Keratinocyte (primary cell): Measurements from ENCODE around the gene FBXO31. TPM values are rescaled to one million over a fixed set of nuclear protein-coding genes. Genes with fewer than 3 reads are reported as not detected.

Experiments used
- DNase-seq: peaks from one replicate; pipeline ENCODE4 v3.0.0-alpha.2; 2011; ENCODE audit warnings: low read depth, missing footprints, low spot score
- FAIRE-seq: peaks from 2 replicates; lab custom pipeline; 2011; peaks lifted over from hg19 to GRCh38; lab: Jason Lieb, UNC
- H2AFZ ChIP-seq: 2 replicates; pipeline ENCODE4 v1.6.0; 2012; ENCODE audit warnings: low read length, control low read depth, inconsistent platforms; ENCODE audit not compliant: control insufficient read depth
- H3K27ac ChIP-seq: 2 replicates; pipeline ENCODE4 v1.5.1; 2011; ENCODE audit warnings: low read length; ENCODE audit not compliant: control insufficient read depth, insufficient read depth
- H3K27me3 ChIP-seq: 3 replicates; pipeline ENCODE4 v1.6.0; 2011; ENCODE audit warnings: low read length; ENCODE audit not compliant: control insufficient read depth, insufficient read depth; ENCODE audit errors: extremely low read depth
- H3K36me3 ChIP-seq, 2 experiments: 2 replicates in 1 of 2; 3 replicates in 1 of 2; pipeline ENCODE4 v1.5.1; 2011; ENCODE audit warnings: low read length in 2 of 2, mild to moderate bottlenecking in 1 of 2; ENCODE audit not compliant: control insufficient read depth in 2 of 2, insufficient read depth in 2 of 2; ENCODE audit errors: extremely low read depth in 1 of 2
- H3K4me1 ChIP-seq: 3 replicates; pipeline ENCODE4 v1.5.1; 2011; ENCODE audit warnings: low read length; ENCODE audit not compliant: control insufficient read depth, insufficient read depth; ENCODE audit errors: extremely low read depth
- H3K4me2 ChIP-seq: 3 replicates; pipeline ENCODE4 v1.6.0; 2011; ENCODE audit warnings: low read depth, low read length; ENCODE audit not compliant: control insufficient read depth, insufficient read depth; ENCODE audit errors: extremely low read depth
- H3K4me3 ChIP-seq, 3 experiments: fragments of 200-600 bp in 1 of 3; sonication (generic) in 1 of 3; 2 replicates in 2 of 3; 3 replicates in 1 of 3; pipeline ENCODE4 v1.5.1; 2011 to 2016; ENCODE audit warnings: low read length in 3 of 3, mild to moderate bottlenecking in 3 of 3, control low read depth in 2 of 3, inconsistent platforms in 1 of 3, low read depth in 1 of 3, mixed read lengths in 1 of 3, mixed run types in 1 of 3, moderate library complexity in 1 of 3; ENCODE audit not compliant: control insufficient read depth in 2 of 3, insufficient read depth in 2 of 3; ENCODE audit errors: extremely low read depth in 1 of 3
- H3K79me2 ChIP-seq: 2 replicates; pipeline ENCODE4 v1.6.0; 2012; ENCODE audit warnings: low read length; ENCODE audit not compliant: control insufficient read depth, insufficient read depth
- H3K9ac ChIP-seq: 3 replicates; pipeline ENCODE4 v1.6.0; 2011; ENCODE audit warnings: low read length; ENCODE audit not compliant: control insufficient read depth, insufficient read depth; ENCODE audit errors: extremely low read depth
- H3K9me1 ChIP-seq: 3 replicates; pipeline ENCODE4 v1.6.0; 2011; ENCODE audit warnings: low read length; ENCODE audit not compliant: control insufficient read depth, insufficient read depth; ENCODE audit errors: extremely low read depth
- H3K9me3 ChIP-seq: 2 replicates; pipeline ENCODE4 v1.5.1; 2012; ENCODE audit warnings: low read depth, low read length; ENCODE audit not compliant: control insufficient read depth
- H4K20me1 ChIP-seq: 3 replicates; pipeline ENCODE4 v1.6.0; 2011; ENCODE audit warnings: low read length; ENCODE audit not compliant: control insufficient read depth, insufficient read depth; ENCODE audit errors: extremely low read depth
- CTCF ChIP-seq, 3 experiments: IDR thresholded peaks in 1 of 3; conservative IDR thresholded peaks in 1 of 3; optimal IDR thresholded peaks in 1 of 3; 2 replicates in 2 of 3; 3 replicates in 1 of 3; pipeline versions ENCODE3 to v1.5.1; 2011; ENCODE audit warnings: low read length in 3 of 3, mild to moderate bottlenecking in 3 of 3, moderate library complexity in 2 of 3, control low read depth in 1 of 3, inconsistent platforms in 1 of 3; ENCODE audit not compliant: insufficient read depth in 2 of 3; ENCODE audit errors: extremely low read depth in 1 of 3
- EZH2 ChIP-seq: IDR thresholded peaks from one replicate; pipeline ENCODE4 v1.6.1; 2012; ENCODE audit warnings: inconsistent platforms, mild to moderate bottlenecking, low read length, moderate library complexity
- dilution Hi-C: fragments of 300-500 bp; cut with MboI; formaldehyde crosslinking; loops from one replicate; pipeline ENCODE4 v1.7.0; 2020; ENCODE audit warnings: low sequenced_read_pairs; ENCODE audit not compliant: extremely low pct_ligation_motif_present
- polyA plus RNA-seq, 5 experiments: library from polyadenylated mRNA; depleted of rRNA in 3 of 5; stranded (reverse) in 3 of 5; stranded (forward) in 1 of 5; unstranded in 1 of 5; fragments of >200 nt; gene quantifications; 1 replicate in 1 of 5; 2 replicates in 3 of 5; 3 replicates in 1 of 5; pipeline versions ENCODE4 v1.2.1 to v1.2.3, GENCODE V29; 2011 to 2012; ENCODE audit warnings: missing spikeins in 2 of 5, low read depth in 1 of 5, low replicate concordance in 1 of 5

Gene FBXO31
- polyA plus RNA-seq, 1 donor (not counting 4 experiments of a cell fraction or from before 2014, with no cell fraction given) = 17.0 TPM

GRCh38 chr16:87321336-87322107 lies 62.1 kb downstream of the FBXO31 start:
- H3K4me2 ChIP-seq = no peak overlapping the region
- no peak overlapping the region for H3K9ac ChIP-seq
- H3K4me1 ChIP-seq = peaks cover 11% of the 10 kb centered on the region
- H3K27me3 ChIP-seq = no peaks in the 10 kb centered on the region
- H2AFZ ChIP-seq = no peak overlapping the region
- H3K9me3 ChIP-seq = no peaks in the 10 kb centered on the region
- FAIRE-seq (no peak), DNase-seq (no peak)
- no peak overlapping the region for H3K27ac ChIP-seq
- H3K79me2 ChIP-seq = peaks cover 16% of the 10 kb centered on the region
- no peak for TF ChIP-seq EZH2
- no peak for TF ChIP-seq CTCF (optimal IDR thresholded peaks at IDR 0.05 in 1 of 3, IDR thresholded peaks at IDR 0.05 in 1 of 3, conservative IDR thresholded peaks at IDR 0.05 in 1 of 3; ENCODE audit: extremely low read depth in 1 of 3, insufficient read depth in 2 of 3, low read length in 3 of 3)
- H4K20me1 ChIP-seq = peaks cover 5% of the 10 kb centered on the region
- dilution Hi-C loops = no loop called here
- H3K36me3 ChIP-seq = peaks cover 6 to 8% of the 10 kb centered on the region in 2 experiments
- H3K4me3 ChIP-seq = no peak overlapping the region
- no peaks in the 10 kb centered on the region for H3K9me1 ChIP-seq

GRCh38 chr16:87320510-87321227 lies 62.9 kb downstream of the FBXO31 start:
- Histone ChIP-seq H3K79me2 (peaks cover 16% of the 10 kb centered on the region), H3K9me3 (no peaks in the 10 kb centered on the region), H3K9me1 (no peaks in the 10 kb centered on the region), H3K4me2 (no peak overlapping the region), H3K27ac (no peak overlapping the region), H3K36me3 (peaks cover 2 to 6% of the 10 kb centered on the region in 2 experiments), H2AFZ (no peak overlapping the region), H3K27me3 (no peaks in the 10 kb centered on the region), H3K4me3 (no peak overlapping the region), H4K20me1 (peaks cover 3% of the 10 kb centered on the region), H3K4me1 (peaks cover 11% of the 10 kb centered on the region), H3K9ac (no peak overlapping the region)
- no peak for DNase-seq
- no peak for TF ChIP-seq EZH2
- TF ChIP-seq CTCF (optimal IDR thresholded peaks at IDR 0.05 in 1 of 3, IDR thresholded peaks at IDR 0.05 in 1 of 3, conservative IDR thresholded peaks at IDR 0.05 in 1 of 3; ENCODE audit: extremely low read depth in 1 of 3, insufficient read depth in 2 of 3, low read length in 3 of 3) = no peak
- dilution Hi-C loops = no loop called here
- FAIRE-seq = no peak
